D721Med (cell line): Measurements from ENCODE around the gene COL23A1.

ENCODE experiments used
- DNase-seq: peaks from one replicate; pipeline ENCODE4 v3.0.0; 2011; ENCODE audit warnings: low spot score; ENCODE audit not compliant: insufficient read length
- FAIRE-seq: peaks from 2 replicates; lab custom pipeline; 2011; peaks lifted over from hg19 to GRCh38; lab: Jason Lieb, UNC
- TF ChIP-seq, protein P1 (sequence below): IDR thresholded peaks from 2 replicates; pipeline ENCODE4 v1.5.1; 2012; ENCODE audit warnings: mild to moderate bottlenecking, control low read depth; ENCODE audit not compliant: insufficient read depth; ENCODE audit errors: missing control alignments

The COL23A1 gene

DNA sequence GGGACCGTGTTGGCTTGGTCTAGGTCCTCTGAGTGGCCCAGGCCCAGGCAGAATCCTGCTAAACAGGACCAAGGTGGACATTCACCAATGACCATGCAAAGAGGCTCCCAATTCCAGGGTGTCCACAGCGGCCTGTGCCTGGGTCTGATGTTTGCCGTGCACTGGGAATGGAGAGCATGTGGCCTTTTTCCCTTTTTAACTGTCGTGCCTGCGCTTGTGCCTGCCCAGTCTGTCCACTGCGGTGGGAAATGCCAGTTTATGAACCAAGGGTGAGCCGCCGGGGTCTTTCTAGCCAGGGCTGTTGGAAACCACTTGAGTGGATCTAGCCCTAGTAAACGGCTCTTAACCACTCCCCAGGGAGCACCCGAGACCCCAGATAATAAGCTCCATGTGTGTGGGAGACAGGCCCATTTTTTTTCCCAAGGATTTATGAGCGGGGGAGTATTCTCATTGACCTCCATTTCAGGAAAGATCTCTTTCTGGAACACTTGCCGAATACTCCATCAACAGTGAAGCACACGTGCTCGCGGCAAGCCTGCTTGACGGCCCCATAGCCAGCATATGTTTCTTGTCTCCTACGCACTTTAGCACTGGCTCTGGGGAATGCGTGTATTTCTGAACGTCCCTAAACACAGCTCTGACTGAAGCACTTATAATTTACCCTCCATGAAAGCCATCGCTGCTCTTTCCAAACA is 264.4 kb downstream of the COL23A1 start:
- TF ChIP-seq, protein P1, sequence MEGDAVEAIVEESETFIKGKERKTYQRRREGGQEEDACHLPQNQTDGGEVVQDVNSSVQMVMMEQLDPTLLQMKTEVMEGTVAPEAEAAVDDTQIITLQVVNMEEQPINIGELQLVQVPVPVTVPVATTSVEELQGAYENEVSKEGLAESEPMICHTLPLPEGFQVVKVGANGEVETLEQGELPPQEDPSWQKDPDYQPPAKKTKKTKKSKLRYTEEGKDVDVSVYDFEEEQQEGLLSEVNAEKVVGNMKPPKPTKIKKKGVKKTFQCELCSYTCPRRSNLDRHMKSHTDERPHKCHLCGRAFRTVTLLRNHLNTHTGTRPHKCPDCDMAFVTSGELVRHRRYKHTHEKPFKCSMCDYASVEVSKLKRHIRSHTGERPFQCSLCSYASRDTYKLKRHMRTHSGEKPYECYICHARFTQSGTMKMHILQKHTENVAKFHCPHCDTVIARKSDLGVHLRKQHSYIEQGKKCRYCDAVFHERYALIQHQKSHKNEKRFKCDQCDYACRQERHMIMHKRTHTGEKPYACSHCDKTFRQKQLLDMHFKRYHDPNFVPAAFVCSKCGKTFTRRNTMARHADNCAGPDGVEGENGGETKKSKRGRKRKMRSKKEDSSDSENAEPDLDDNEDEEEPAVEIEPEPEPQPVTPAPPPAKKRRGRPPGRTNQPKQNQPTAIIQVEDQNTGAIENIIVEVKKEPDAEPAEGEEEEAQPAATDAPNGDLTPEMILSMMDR: no peak
- FAIRE-seq: no peak

DNA sequence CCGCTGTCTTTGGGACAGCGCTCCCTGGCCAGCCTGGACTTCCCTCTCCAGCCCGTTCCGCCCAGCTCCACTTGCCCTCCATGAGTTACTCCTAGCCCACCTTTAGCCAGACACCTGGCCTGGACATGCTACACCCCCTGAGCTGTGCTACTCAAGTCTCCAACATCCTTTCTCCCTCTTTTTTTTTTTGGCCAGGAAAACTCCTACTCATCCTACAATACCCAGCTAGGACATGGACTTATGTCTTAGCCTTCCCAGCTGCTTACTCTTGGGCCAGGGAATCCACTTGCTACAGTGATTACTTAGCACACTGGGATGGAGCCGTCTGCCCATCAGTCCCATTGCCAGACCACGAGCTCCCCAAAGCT is 264.9 kb downstream of the COL23A1 start:
- no peak for FAIRE-seq
- no peak for DNase-seq
- TF ChIP-seq, protein P1: no peak

More for the DNA sequence above, 264.4 kb downstream of the COL23A1 start:
- DNase-seq: no peak

DNA sequence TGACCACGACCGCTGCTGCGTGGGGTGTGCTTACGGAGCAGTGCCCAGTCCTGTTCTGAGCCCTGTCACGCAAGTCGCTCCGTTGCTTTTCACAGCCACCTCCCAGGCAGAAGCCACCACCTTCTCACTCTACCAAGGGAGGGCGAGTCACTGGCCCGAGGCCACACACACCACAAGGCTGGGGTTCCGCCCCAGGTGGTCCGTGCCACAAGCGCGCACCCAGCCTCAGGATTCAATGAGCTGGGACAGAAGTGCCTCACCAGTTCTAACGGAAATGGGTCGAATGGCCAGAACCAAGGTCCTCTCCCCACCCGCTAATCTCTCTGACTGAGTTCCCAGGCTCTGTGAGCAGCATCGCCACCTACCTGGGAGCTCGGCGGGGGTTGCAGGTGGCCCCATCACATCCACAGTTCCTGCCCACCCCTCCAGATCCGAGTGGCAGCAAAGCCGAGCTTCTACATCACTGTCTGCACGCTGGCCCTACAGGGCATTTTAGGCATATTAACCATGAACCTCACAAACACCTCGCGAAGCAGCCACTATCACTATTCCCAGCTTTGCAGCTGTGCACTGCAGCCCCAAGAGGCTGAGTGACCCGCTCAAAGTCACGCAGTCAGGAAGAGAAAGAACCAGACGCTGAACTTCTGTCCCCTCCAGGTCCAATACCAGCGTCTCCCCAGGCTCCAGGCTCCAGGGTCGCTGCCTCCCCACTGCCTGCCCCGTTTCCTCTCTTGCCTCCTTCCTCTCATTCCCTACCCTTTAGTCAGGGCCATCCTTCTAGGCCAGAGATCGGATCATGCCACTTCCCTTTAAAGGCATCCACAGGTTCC is 265.5 kb downstream of the COL23A1 start:
- FAIRE-seq (no peak), DNase-seq (no peak)

DNA sequence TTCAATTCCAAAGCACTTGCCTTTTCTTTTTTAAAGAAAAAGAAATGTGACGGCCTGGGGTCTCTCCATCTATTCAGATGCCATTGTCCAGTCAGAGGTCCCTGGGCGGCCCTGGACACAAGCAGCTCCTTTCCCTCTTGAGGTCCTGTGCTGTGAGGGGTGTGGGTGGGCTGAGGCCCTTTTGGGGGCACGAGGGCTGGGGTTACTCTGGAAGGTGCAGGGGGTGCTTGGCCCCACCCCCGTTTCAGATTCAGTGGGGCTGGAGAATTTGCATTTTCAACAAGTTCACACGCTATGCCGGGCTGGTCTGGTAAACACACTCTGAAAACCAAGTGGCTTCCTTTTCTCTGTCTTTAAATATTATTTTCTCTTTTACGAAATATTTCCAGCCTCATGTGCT is 266.2 kb downstream of the COL23A1 start:
- FAIRE-seq (no peak), DNase-seq (no peak)
- TF ChIP-seq, protein P1: no peak

More for the DNA sequence above, 265.5 kb downstream of the COL23A1 start:
- TF ChIP-seq, protein P1: no peak

DNA sequence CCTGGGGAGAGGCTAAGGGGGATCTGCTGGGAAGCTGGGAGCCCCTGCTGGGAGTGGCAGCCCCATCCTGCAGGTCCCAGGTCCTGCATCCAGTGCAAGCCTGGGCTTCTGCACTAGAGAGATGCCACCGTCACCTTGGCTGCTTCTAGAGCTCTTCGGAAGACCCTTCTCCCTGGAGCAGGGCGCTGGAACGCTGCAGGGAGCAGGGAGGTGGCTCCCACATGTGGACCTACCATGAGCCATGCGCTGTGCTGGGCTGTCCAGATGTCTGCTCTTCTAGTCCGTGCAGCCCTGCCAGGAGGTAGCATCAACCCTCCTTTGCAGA is 266.7 kb downstream of the COL23A1 start:
- FAIRE-seq: no peak
- DNase-seq: no peak
- TF ChIP-seq, protein P1: no peak

DNA sequence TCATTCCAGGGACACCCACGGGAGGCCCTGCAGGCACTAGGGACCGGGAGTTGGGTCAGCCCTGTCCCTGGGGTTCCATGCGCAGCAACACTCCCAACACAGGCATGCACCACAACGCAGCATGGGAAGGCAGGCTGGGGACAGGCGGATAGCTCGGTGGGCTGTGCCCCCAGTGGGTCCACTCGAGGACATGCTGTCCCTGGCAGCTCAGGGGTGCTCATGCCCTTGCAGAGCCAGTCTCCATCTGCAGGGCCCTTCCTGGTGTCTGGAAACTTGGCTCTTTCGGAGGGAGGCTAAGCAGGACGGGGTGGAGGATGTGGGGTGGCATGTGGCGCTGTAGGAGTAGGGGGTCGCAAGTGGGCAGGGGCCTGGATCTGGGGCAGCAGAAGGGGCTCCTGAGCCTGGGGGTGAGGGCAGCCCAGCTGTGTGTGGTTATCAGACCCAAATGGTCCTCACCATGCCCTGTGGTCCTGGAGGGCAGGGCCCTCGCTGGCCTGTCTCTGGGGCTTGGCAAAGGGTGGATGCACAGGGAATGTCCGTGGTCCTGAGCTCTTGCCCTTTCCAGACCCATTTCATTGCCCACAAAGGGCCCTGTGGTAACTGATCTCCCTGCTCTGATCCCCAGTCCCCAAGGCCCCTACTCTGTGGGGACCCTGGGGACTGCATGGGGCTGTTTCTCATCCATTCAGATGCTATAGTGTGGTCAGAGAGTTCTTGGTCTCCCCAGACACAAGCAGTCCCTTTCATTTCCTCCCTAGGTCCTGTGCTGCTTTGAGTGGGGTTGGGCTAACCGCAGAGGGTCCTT is 267.3 kb downstream of the COL23A1 start:
- no peak for DNase-seq
- TF ChIP-seq, protein P1: no peak
- no peak for FAIRE-seq
